Stimulated activated naive CD8-positive, alpha-beta T cell treated with anti-CD3 and anti-CD28 coated beads, Interleukin-15, Interleukin-2, amounts not matched to agents 100 ng/mL and 50 ng/mL, for 24 hours (primary cell): Measurements from ENCODE around the gene PKNOX1.
"Not testable (repeated sequence)": the region's sequence is repeated elsewhere in the genome, so short reads cannot be mapped to it uniquely, and the experiment has no call there.

Source experiments
- H3K27ac Mint-ChIP-seq: one replicate; pipeline ENCODE4 v1.8.0; 2021; ENCODE audit warnings: mild to moderate bottlenecking, mixed read lengths
- H3K27me3 Mint-ChIP-seq: one replicate; pipeline ENCODE4 v1.8.0; 2021; ENCODE audit warnings: mixed read lengths
- H3K36me3 Mint-ChIP-seq: one replicate; pipeline ENCODE4 v1.8.0; 2021; ENCODE audit warnings: low read depth, mixed read lengths
- H3K4me1 Mint-ChIP-seq: one replicate; pipeline ENCODE4 v1.8.0; 2021; ENCODE audit warnings: low read depth, mixed read lengths
- H3K4me3 Mint-ChIP-seq: one replicate; pipeline ENCODE4 v1.8.0; 2021; ENCODE audit warnings: mild to moderate bottlenecking, mixed read lengths
- H3K9me3 Mint-ChIP-seq: one replicate; pipeline ENCODE4 v1.8.0; 2021; ENCODE audit warnings: mixed read lengths

The PKNOX1 gene, protein sequence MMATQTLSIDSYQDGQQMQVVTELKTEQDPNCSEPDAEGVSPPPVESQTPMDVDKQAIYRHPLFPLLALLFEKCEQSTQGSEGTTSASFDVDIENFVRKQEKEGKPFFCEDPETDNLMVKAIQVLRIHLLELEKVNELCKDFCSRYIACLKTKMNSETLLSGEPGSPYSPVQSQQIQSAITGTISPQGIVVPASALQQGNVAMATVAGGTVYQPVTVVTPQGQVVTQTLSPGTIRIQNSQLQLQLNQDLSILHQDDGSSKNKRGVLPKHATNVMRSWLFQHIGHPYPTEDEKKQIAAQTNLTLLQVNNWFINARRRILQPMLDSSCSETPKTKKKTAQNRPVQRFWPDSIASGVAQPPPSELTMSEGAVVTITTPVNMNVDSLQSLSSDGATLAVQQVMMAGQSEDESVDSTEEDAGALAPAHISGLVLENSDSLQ

DNA sequence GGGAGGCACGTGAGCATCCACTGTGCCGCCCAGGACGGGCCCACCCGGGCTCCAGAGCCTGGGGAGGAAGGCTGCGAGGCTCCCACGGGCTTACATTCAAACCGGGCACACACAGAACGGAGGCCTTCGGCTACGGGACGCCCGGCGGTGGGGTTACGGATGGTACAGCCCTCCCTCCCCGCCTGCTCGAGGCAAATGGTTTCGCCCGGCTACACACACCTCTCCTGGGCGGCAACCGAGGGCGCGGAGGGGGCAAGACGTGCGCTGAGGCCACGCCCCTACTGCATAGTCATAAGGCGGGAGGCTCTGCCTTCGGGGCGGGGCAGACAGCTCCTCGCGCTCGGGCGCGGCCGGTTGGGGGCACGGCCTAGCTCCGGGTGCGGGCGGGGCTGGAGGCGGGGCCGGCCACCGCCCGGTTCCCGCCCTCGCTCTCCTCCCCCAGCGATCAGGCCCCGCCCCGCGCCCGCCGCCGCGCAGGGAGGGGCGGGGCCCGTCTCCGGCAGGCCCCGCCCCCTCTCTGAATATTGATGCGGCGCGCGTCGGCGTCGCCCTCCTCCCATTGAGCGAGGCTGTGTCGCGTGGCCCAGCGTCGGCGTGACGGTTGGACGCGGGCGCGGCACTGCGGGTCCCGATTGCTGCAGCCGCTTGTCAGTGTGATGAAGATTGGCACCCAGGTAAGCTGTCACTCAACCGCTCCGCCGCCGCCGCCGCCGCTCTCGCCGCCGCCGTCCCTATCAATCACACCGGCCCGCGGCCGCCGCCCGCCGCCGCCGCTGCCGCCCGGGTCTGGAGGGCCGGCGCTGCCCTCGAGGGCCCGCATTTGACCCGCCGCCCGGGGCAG, at the start of gene PKNOX1:
PKNOX1 (plus strand) TSS at position 572 of the 841 bp plus-strand sequence. CDS start 29,820 bp downstream, outside the sequence.
- H3K4me3 Mint-ChIP-seq = peak within 1 kb of the TSS; percentile 89
- H3K4me1 Mint-ChIP-seq = peaks cover 31% of the 10 kb centered on the region
- peaks cover 23% of the 10 kb centered on the region for H3K36me3 Mint-ChIP-seq
- no peaks in the 10 kb centered on the region for H3K9me3 Mint-ChIP-seq
- H3K27me3 Mint-ChIP-seq = no peaks in the 10 kb centered on the region
- peak within 1 kb of the TSS; percentile 91 for H3K27ac Mint-ChIP-seq

DNA sequence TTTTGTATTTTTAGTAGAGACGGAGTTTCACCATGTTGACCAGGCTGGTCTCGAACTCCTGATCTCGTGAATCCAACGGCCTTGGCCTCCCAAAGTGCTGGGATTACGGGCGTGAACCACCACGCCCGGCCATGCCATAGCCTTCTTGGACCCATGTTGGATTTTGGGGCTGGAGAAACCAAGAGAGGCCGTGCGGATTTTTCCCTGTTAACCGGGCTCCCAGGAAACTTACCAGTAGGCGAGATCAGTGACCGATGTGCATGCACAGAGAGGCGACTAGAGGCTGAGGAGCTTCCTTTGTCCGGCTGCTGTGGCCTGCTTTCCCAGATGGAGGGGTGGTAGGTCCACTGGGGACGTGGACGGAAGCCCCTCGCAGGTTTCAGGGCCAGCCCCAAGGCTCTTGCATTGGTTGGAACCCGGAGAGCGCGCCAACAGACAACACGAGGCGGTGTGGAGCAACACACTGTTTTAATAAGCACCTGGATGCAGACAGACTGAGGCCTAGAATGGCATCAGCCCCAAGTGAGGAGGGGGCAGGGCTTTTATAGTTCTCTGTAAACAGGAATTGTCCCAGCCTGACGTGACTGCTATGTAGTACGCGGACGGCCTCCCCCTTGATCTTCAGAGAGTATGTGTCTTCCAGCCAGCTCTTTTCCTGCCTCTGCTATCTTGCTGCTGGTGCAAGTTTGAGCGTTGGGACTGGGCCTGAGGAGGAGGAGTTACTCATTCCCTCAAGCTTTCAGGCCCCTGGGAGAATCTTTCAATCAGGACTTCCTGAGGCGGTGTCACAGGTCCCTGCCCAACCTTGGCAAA, 49.0 kb upstream of the PKNOX1 start, which contains the start of gene ERVH48-1:
ERVH48-1 (minus strand) TSS at position 517 of the 813 bp plus-strand sequence. CDS start 6,624 bp downstream, outside the sequence.
- Mint-ChIP-seq H3K4me1 (peaks cover 17% of the 10 kb centered on the region), H3K4me3 (no peak within 1 kb of the TSS), H3K36me3 (no peaks in the 10 kb centered on the region), H3K9me3 (no peaks in the 10 kb centered on the region), H3K27me3 (no peaks in the 10 kb centered on the region), H3K27ac (no peak within 1 kb of the TSS)

GRCh38 chr21:42927474-42928200, 46.7 kb upstream of the PKNOX1 start:
- not testable (repeated sequence) for H3K36me3 Mint-ChIP-seq, H3K27me3 Mint-ChIP-seq, H3K4me3 Mint-ChIP-seq, H3K9me3 Mint-ChIP-seq, H3K27ac Mint-ChIP-seq
- peaks cover 17% of the 10 kb centered on the region for H3K4me1 Mint-ChIP-seq

DNA sequence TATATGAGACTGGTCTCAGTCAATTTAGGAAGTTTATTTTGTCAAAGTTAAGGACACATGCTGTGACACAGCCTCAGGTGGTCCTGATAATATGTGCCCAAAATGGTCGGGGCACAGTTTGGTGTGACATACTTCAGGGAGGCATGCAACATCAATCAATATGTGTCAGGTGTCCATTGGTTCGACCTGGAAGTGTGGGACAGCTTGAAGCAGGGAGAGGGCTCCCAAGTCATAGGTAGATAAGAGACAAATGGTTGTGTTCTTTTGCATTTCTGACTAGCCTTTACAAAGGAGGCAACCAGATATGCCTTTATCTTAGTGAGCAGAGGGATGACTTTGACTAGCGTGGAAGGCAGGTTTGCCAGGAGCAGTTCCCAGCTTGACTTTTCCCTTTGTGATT, 44.4 kb upstream of the PKNOX1 start:
- Mint-ChIP-seq H3K4me3 (no peak overlapping the region), H3K27ac (no peak overlapping the region), H3K36me3 (no peaks in the 10 kb centered on the region), H3K9me3 (no peaks in the 10 kb centered on the region), H3K27me3 (no peaks in the 10 kb centered on the region), H3K4me1 (no peaks in the 10 kb centered on the region)

GRCh38 chr21:42931560-42932235, 42.7 kb upstream of the PKNOX1 start:
- Mint-ChIP-seq H3K4me3 (no peak overlapping the region), H3K9me3 (no peaks in the 10 kb centered on the region)

GRCh38 chr21:42932378-42933136, 41.8 kb upstream of the PKNOX1 start:
- H3K36me3 Mint-ChIP-seq, H3K9me3 Mint-ChIP-seq, H3K27me3 Mint-ChIP-seq, H3K4me3 Mint-ChIP-seq, H3K27ac Mint-ChIP-seq, H3K4me1 Mint-ChIP-seq: not testable (repeated sequence)

More at GRCh38 chr21:42931560-42932235, 42.7 kb upstream of the PKNOX1 start:
- Mint-ChIP-seq H3K27me3 (no peaks in the 10 kb centered on the region), H3K27ac (no peak overlapping the region), H3K36me3 (no peaks in the 10 kb centered on the region), H3K4me1 (no peaks in the 10 kb centered on the region)

DNA sequence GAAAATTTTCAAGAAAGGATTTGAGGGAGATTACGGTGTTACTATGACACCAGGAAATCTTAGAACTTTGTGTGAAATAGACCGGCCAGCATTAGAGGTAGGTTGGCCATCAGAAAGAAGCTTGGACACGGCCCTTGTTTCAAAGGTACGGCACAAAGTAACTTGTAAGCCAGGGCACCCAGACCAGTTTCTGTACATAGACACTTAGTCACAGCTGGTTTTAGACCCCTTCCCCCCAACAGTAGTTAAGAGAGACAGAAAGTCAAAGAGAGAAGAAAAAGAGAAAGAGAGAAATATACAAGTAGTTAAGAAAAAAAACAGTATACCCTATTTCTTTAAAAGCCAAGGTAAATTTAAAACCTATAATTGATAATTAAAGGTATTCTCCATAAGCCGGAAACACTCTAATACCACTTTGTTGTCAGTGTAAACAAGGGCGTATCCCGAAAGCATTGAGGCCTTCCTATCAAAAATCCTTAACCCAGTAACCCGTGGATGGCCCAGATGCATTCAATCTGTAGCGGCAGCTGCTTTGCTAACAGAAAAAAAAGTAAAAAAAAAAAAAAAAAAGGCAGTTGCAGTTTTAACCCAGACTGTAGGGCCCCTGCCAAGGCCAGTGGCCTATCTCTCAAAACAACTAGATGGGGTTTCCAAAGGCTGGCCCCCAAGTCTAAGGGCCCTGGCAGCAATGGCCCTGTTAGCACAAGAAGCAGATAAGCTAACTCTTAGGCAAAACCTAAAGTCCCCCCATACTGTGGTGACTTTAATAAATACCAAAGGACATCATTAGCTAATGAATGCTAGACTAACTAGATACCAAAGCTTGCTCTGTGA, 41.0 kb upstream of the PKNOX1 start:
- not testable (repeated sequence) for H3K27me3 Mint-ChIP-seq, H3K27ac Mint-ChIP-seq, H3K4me1 Mint-ChIP-seq, H3K36me3 Mint-ChIP-seq, H3K9me3 Mint-ChIP-seq, H3K4me3 Mint-ChIP-seq

- H3K27me3 Mint-ChIP-seq, H3K27ac Mint-ChIP-seq, H3K9me3 Mint-ChIP-seq, H3K36me3 Mint-ChIP-seq, H3K4me1 Mint-ChIP-seq, H3K4me3 Mint-ChIP-seq: not testable (repeated sequence)
These were observed 40.4 kb upstream of the PKNOX1 start for GRCh38 chr21:42933973-42934372.

DNA sequence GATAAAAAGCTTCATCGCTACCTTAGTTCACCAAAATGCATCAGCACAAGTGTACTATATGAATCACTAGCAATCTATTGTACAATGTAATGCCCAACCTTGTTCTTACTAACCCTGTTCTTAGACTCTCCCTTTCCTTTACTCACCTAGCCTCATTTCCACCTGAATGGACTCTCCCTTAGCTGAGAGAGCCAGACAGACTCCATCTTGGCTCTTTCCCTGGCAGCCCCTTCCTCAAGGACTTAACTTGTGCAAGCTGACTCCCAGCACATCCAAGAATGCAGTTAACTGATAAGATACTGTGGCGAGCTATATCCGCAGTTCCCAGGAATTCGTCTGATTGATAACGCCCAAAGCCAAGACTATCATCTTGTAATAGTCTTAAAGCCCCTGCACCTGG, 38.0 kb upstream of the PKNOX1 start:
- not testable (repeated sequence) for H3K9me3 Mint-ChIP-seq

GRCh38 chr21:42937034-42937940, 37.1 kb upstream of the PKNOX1 start:
- not testable (repeated sequence) for H3K4me1 Mint-ChIP-seq, H3K27me3 Mint-ChIP-seq, H3K27ac Mint-ChIP-seq, H3K36me3 Mint-ChIP-seq, H3K9me3 Mint-ChIP-seq, H3K4me3 Mint-ChIP-seq

More for the DNA sequence above, 38.0 kb upstream of the PKNOX1 start:
- not testable (repeated sequence) for H3K36me3 Mint-ChIP-seq, H3K27me3 Mint-ChIP-seq, H3K4me3 Mint-ChIP-seq, H3K4me1 Mint-ChIP-seq, H3K27ac Mint-ChIP-seq

DNA sequence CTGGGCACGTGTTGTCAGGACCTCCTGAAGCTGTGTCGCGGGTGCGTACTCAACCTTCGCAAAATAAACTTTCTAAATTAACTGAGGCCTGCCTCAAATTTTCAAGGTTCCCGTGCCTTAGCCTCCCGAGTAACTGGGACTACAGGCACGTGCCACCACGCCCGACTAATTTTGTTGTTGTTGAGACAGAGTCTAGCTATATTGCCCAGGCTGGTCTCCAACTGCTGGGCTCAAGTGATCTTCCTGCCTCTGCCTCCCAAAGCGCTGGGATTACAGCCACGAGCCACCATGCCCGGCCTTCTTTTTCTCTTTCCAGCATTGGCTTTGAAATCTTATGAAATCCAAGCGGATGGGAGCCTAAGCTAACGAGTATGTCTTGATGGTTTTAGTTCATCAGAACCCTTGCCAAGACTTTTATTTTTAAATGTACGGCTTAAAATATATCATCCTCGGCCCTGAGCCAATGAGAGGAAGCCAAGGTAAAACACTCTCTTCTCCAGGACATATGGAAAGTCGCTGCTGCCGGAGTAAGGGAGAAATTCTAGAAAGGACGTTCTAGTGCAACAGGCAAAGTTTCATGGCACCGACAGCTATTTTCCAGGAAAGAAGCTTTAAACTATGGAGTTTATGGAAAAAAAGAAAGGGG, 36.3 kb upstream of the PKNOX1 start:
- H3K4me3 Mint-ChIP-seq = no peak overlapping the region

More for the DNA sequence above, 36.3 kb upstream of the PKNOX1 start:
- H3K4me1 Mint-ChIP-seq = peaks cover 4% of the 10 kb centered on the region
- H3K36me3 Mint-ChIP-seq = no peaks in the 10 kb centered on the region
- no peak overlapping the region for H3K27ac Mint-ChIP-seq
- no peaks in the 10 kb centered on the region for H3K27me3 Mint-ChIP-seq
- no peaks in the 10 kb centered on the region for H3K9me3 Mint-ChIP-seq
